OCI-LY3 (cell line): ENCODE measurements around the gene ESPL1.

Experiments used
- CTCF ChIP-seq: fragments of 200-600, 300-600 bp; sonication (generic); IDR thresholded peaks from 2 replicates; pipeline ENCODE4 v1.5.1; 2014; ENCODE audit warnings: antibody characterized with exemption, low read length, low read depth
- EZH2phosphoT487 ChIP-seq: fragments of 200-600 bp; shearing (Covaris generic); IDR thresholded peaks from 2 replicates; pipeline ENCODE4 v1.6.1; 2018; ENCODE audit warnings: antibody characterized with exemption, mixed run types, low read depth

GRCh38 chr12:53234271-53234914 is 33.7 kb upstream of the ESPL1 start:
- TF ChIP-seq CTCF (no peak), EZH2phosphoT487 (no peak)
